ENCODE measurements around the gene PKN3.

GRCh38 chr9:128719919-128720605 is 17.8 kb downstream of the PKN3 start:
- TF ChIP-seq CTCF (IDR thresholded peaks at IDR 0.05) (no peak), POLR2A (IDR thresholded peaks at IDR 0.05) (no peak), EP300 (IDR thresholded peaks at IDR 0.05) (no peak)

Data from upper lobe of left lung (tissue), 4 donors.